Hepatocyte (in vitro differentiated cells): ENCODE data around the gene IMMP2L. TPM values are rescaled to one million over a fixed set of nuclear protein-coding genes. Genes with fewer than 3 reads are reported as not detected.
"Not testable (repeated sequence)": the region's sequence is repeated elsewhere in the genome, so short reads cannot be mapped to it uniquely, and the experiment has no call there.

ENCODE experiments used
- DNase-seq: peaks from one replicate; pipeline ENCODE4 v3.0.0-alpha.2; 2016; ENCODE audit warnings: low spot score
- H2AFZ ChIP-seq: fragments of 200-600 bp; sonication (generic); 2 replicates; pipeline ENCODE4 v1.6.0; 2016; ENCODE audit warnings: antibody characterized with exemption, mild to moderate bottlenecking
- H3K27ac ChIP-seq: fragments of 200-600 bp; sonication (generic); 2 replicates; pipeline ENCODE4 v1.5.1; 2016; ENCODE audit warnings: mild to moderate bottlenecking
- H3K27me3 ChIP-seq: fragments of 200-600 bp; sonication (generic); 2 replicates; pipeline ENCODE4 v1.6.1; 2016
- H3K36me3 ChIP-seq: fragments of 200-600 bp; sonication (generic); replicated peaks from 2 replicates; pipeline ENCODE4 v1.5.1; 2016; ENCODE audit warnings: low read depth; ENCODE audit not compliant: insufficient read depth
- H3K4me1 ChIP-seq: fragments of 200-600 bp; sonication (generic); 2 replicates; pipeline ENCODE4 v1.5.1; 2016; ENCODE audit warnings: mild to moderate bottlenecking, moderate library complexity; ENCODE audit not compliant: insufficient read depth
- H3K4me2 ChIP-seq: fragments of 200-600 bp; sonication (generic); 2 replicates; pipeline ENCODE4 v1.6.0; 2016
- H3K4me3 ChIP-seq: fragments of 200-600 bp; sonication (generic); 2 replicates; pipeline ENCODE4 v1.5.1; 2016; ENCODE audit warnings: mild to moderate bottlenecking
- H3K79me2 ChIP-seq: fragments of 200-600 bp; sonication (generic); 2 replicates; pipeline ENCODE4 v1.6.0; 2017; ENCODE audit warnings: mild to moderate bottlenecking
- H3K9me2 ChIP-seq: fragments of 200-600 bp; sonication (generic); replicated peaks from 2 replicates; pipeline ENCODE4 v1.6.0; 2017; ENCODE audit warnings: mild to moderate bottlenecking; ENCODE audit not compliant: insufficient read depth
- H3K9me3 ChIP-seq: fragments of 200-600 bp; sonication (generic); 2 replicates; pipeline ENCODE4 v1.5.1; 2016; ENCODE audit warnings: low read depth, mild to moderate bottlenecking
- H4K20me1 ChIP-seq: fragments of 200-600 bp; sonication (generic); 2 replicates; pipeline ENCODE4 v1.6.0; 2016; ENCODE audit warnings: mild to moderate bottlenecking; ENCODE audit not compliant: insufficient read depth, poor library complexity, severe bottlenecking
- EZH2 ChIP-seq: fragments of 200-600 bp; sonication (generic); IDR thresholded peaks from 2 replicates; pipeline ENCODE4 v1.6.1; 2016; ENCODE audit warnings: antibody characterized with exemption, mild to moderate bottlenecking, borderline replicate concordance
- EZH2phosphoT487 ChIP-seq: fragments of 200-600 bp; sonication (generic); IDR thresholded peaks from one replicate; pipeline ENCODE4 v1.6.1; 2018; ENCODE audit warnings: antibody characterized with exemption, mild to moderate bottlenecking, low read depth, moderate library complexity; ENCODE audit not compliant: unreplicated experiment, severe bottlenecking
- WGBS: methylation state at CpG from one replicate; pipeline ENCODE4 v1.1.6; 2016; ENCODE audit warnings: low lambda C conversion rate; ENCODE audit errors: missing lambda C conversion rate; 5-methylcytosine and 5-hydroxymethylcytosine counted together
- polyA plus RNA-seq: library from polyadenylated mRNA; unstranded; fragments of >200 nt; fragmentation: Nextera tagmentation; extraction: Ambion mirVana; gene quantifications from 2 replicates; pipeline ENCODE4 v1.2.1, GENCODE V29; 2016
- total RNA-seq: library from RNA; depleted of rRNA; stranded (reverse); fragments of >200 nt; gene quantifications from 2 replicates; pipeline ENCODE4 v1.2.3, GENCODE V29; 2014
- TF ChIP-seq, protein P1 (sequence below): fragments of 200-600 bp; sonication (generic); IDR thresholded peaks from 2 replicates; pipeline ENCODE4 v1.5.1; 2016; ENCODE audit warnings: antibody characterized with exemption, mild to moderate bottlenecking; ENCODE audit not compliant: poor library complexity

The IMMP2L gene
- total and polyA plus RNA-seq, 2 experiments from 2014 or later = 13.3 to 17.6 TPM

DNA sequence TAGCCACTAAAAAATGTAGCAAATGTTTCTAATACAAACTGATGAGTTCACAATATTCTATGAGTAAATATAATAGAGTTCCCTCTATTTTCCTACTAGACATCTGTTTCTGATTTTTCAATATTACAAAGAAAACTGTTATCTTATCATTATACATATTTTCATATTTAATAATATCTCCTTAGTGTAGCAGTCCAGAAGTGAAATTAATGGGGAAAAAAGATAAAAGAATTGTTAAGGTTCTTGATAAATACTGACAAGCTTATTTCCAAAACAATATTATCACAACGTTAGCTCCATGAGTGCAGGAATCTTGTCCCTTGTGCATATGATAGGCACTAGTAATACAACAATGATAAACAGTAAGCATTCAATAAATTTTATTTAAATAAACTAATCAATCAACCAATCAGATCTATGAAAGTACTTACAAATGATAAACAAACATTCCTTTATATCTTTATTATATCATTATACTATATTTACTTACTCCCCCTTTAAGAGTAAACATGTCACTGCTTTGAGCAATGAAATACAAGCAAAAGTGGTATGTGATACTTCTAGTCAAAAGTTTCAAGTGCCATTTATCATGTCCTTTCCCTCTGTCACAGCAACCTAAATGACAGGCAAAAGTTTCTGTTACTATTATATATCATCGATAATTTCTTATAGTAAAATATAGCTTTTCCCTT is 103.1 kb downstream of the IMMP2L start:
- Histone ChIP-seq H3K27ac (no peak overlapping the region), H2AFZ (no peak overlapping the region)

GRCh38 chr7:111450705-111451104 is 111.6 kb downstream of the IMMP2L start:
- WGBS = no CpG with 5 or more reads among the region's 2 CpGs
- not testable (repeated sequence) for H3K4me1 ChIP-seq, H4K20me1 ChIP-seq, H3K79me2 ChIP-seq, H3K9me3 ChIP-seq, H3K36me3 ChIP-seq, DNase-seq, H3K9me2 ChIP-seq, H3K27me3 ChIP-seq, H3K4me2 ChIP-seq, H2AFZ ChIP-seq, H3K27ac ChIP-seq, H3K4me3 ChIP-seq

More for the DNA sequence above, 103.1 kb downstream of the IMMP2L start:
- H3K4me3 ChIP-seq = no peak overlapping the region
- no peaks in the 10 kb centered on the region for H3K79me2 ChIP-seq
- no peaks in the 10 kb centered on the region for H3K4me1 ChIP-seq
- H4K20me1 ChIP-seq = no peaks in the 10 kb centered on the region
- no peaks in the 10 kb centered on the region for H3K9me3 ChIP-seq
- 84% methylated on average over 2 of the region's 2 CpGs for WGBS
- TF ChIP-seq EZH2 = no peak
- no peak for TF ChIP-seq EZH2phosphoT487
- TF ChIP-seq, protein P1, sequence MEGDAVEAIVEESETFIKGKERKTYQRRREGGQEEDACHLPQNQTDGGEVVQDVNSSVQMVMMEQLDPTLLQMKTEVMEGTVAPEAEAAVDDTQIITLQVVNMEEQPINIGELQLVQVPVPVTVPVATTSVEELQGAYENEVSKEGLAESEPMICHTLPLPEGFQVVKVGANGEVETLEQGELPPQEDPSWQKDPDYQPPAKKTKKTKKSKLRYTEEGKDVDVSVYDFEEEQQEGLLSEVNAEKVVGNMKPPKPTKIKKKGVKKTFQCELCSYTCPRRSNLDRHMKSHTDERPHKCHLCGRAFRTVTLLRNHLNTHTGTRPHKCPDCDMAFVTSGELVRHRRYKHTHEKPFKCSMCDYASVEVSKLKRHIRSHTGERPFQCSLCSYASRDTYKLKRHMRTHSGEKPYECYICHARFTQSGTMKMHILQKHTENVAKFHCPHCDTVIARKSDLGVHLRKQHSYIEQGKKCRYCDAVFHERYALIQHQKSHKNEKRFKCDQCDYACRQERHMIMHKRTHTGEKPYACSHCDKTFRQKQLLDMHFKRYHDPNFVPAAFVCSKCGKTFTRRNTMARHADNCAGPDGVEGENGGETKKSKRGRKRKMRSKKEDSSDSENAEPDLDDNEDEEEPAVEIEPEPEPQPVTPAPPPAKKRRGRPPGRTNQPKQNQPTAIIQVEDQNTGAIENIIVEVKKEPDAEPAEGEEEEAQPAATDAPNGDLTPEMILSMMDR = no peak
- no peak for DNase-seq
- no peaks in the 10 kb centered on the region for H3K27me3 ChIP-seq
- H3K4me2 ChIP-seq = no peak overlapping the region
- H3K36me3 ChIP-seq = no peaks in the 10 kb centered on the region
- no peaks in the 10 kb centered on the region for H3K9me2 ChIP-seq

GRCh38 chr7:111447502-111447901 is 114.8 kb downstream of the IMMP2L start:
- not testable (repeated sequence) for DNase-seq, H2AFZ ChIP-seq, H3K4me3 ChIP-seq, H3K79me2 ChIP-seq, H4K20me1 ChIP-seq, H3K9me2 ChIP-seq, H3K4me2 ChIP-seq, H3K27ac ChIP-seq, H3K4me1 ChIP-seq, H3K27me3 ChIP-seq, H3K36me3 ChIP-seq, H3K9me3 ChIP-seq
- 87% methylated on average over 6 of the region's 6 CpGs for WGBS

DNA sequence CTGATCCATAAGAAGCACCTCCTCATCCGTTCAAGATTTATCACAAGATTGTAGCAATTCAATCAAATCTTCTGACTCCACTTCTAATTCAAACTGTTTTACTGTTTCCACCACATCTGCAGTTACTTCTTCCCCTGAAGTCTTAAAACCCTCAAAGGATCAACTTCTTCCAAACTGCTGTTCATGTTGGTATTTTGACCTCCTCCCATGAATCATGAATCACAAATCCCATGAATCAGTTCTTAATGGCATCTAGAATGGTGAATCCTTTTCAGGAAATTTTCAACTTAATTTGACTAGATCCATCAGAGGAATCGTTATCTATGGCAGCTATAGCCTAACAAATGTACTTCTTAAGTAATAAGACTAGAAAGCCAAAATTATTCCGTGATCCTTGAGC is 122.3 kb downstream of the IMMP2L start:
- no peak for DNase-seq
- TF ChIP-seq EZH2phosphoT487 = no peak
- no peak for TF ChIP-seq EZH2
- TF ChIP-seq, protein P1 = no peak
- Histone ChIP-seq H3K27ac (no peak overlapping the region), H3K4me2 (no peak overlapping the region), H4K20me1 (no peaks in the 10 kb centered on the region), H2AFZ (no peak overlapping the region), H3K27me3 (no peaks in the 10 kb centered on the region), H3K9me3 (no peaks in the 10 kb centered on the region), H3K36me3 (no peaks in the 10 kb centered on the region), H3K9me2 (no peaks in the 10 kb centered on the region), H3K4me1 (no peaks in the 10 kb centered on the region), H3K4me3 (no peak overlapping the region), H3K79me2 (no peaks in the 10 kb centered on the region)
- 86% methylated on average over 3 of the region's 3 CpGs for WGBS
